ENCODE results near the gene NKX6-2.
"Not testable (repeated sequence)": the region's sequence is repeated elsewhere in the genome, so short reads cannot be mapped to it uniquely, and the experiment has no call there.

DNA sequence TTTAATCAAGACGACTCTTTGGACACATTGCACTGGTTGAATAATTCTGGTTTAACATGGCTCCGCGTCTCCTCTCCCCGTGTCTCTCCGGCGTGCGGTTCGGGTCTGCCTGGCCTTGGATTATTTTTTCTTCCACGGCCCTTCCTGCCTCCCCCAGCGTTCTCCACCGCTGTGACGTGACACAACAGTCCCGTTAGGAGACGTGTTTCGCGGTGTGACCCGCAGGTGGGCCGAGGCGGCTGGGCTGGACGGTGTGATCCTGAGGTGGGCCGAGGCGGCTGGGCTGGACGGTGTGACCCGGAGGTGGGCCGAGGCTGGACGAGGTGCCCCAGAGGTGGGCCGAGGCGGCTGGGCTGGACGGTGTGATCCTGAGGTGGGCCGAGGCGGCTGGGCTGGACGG lies 12.0 kb upstream of the NKX6-2 start:
- not testable (repeated sequence) for TF ChIP-seq EZH2 (IDR thresholded peaks at IDR 0.05; ENCODE audit: insufficient read depth, poor library complexity, severe bottlenecking); EZH2phosphoT487 (IDR thresholded peaks at IDR 0.05; ENCODE audit: insufficient read depth, low read depth)

Measured in GM23248 (cell line).